Nephron (organoid): ENCODE measurements around the gene ZNF292.
"Not testable (repeated sequence)": the region's sequence is repeated elsewhere in the genome, so short reads cannot be mapped to it uniquely, and the experiment has no call there.

Source experiments
- H3K27ac Mint-ChIP-seq, 3 experiments: 2 replicates each; pipeline ENCODE4 v1.8.0; 2020; ENCODE audit warnings: mixed read lengths in 3 of 3, mild to moderate bottlenecking in 2 of 3, moderate library complexity in 1 of 3
- H3K27me3 Mint-ChIP-seq: 2 replicates; pipeline ENCODE4 v1.8.0; 2021; ENCODE audit warnings: low read depth, mild to moderate bottlenecking, moderate library complexity, mixed read lengths
- H3K36me3 Mint-ChIP-seq: 2 replicates; pipeline ENCODE4 v1.8.0; 2020; ENCODE audit warnings: low read depth, mixed read lengths
- H3K4me1 Mint-ChIP-seq: 2 replicates; pipeline ENCODE4 v1.8.0; 2020; ENCODE audit warnings: mixed read lengths
- H3K4me3 Mint-ChIP-seq, 3 experiments: 2 replicates each; pipeline ENCODE4 v1.8.0; 2020; ENCODE audit warnings: mild to moderate bottlenecking in 3 of 3, mixed read lengths in 3 of 3, moderate library complexity in 2 of 3
- H3K9me3 Mint-ChIP-seq: 2 replicates; pipeline ENCODE4 v1.8.0; 2020; ENCODE audit warnings: mixed read lengths
- CTCF ChIP-seq, 3 experiments: fragments of 200-600 bp; sonication (generic); IDR thresholded peaks; one replicate each; pipeline ENCODE4 v1.5.0; 2021; ENCODE audit warnings: antibody characterized with exemption in 3 of 3; ENCODE audit not compliant: unreplicated experiment in 3 of 3

ZNF292 gene

GRCh38 chr6:87293526-87293925 is 138.2 kb downstream of the ZNF292 start:
- TF ChIP-seq CTCF (IDR thresholded peaks at IDR 0.05; ENCODE audit: unreplicated experiment in 3 of 3) = no peak
- Mint-ChIP-seq H3K27me3 (no peaks in the 10 kb centered on the region), H3K9me3 (no peaks in the 10 kb centered on the region), H3K27ac (no peak overlapping the region), H3K4me3 (no peak overlapping the region), H3K36me3 (no peaks in the 10 kb centered on the region), H3K4me1 (no peaks in the 10 kb centered on the region)

GRCh38 chr6:87297119-87297518 is 141.8 kb downstream of the ZNF292 start:
- Mint-ChIP-seq H3K4me1 (no peaks in the 10 kb centered on the region), H3K27me3 (no peaks in the 10 kb centered on the region), H3K9me3 (peaks cover under 1% of the 10 kb centered on the region), H3K27ac (no peak overlapping the region), H3K4me3 (no peak overlapping the region), H3K36me3 (no peaks in the 10 kb centered on the region)
- no peak for TF ChIP-seq CTCF (IDR thresholded peaks at IDR 0.05; ENCODE audit: unreplicated experiment in 3 of 3)

GRCh38 chr6:87301277-87301676 is 145.9 kb downstream of the ZNF292 start:
- H3K27ac Mint-ChIP-seq, H3K27me3 Mint-ChIP-seq, H3K36me3 Mint-ChIP-seq, H3K4me1 Mint-ChIP-seq, H3K4me3 Mint-ChIP-seq: not testable (repeated sequence)
- peaks cover 19% of the 10 kb centered on the region for H3K9me3 Mint-ChIP-seq

GRCh38 chr6:87308970-87309369 is 153.6 kb downstream of the ZNF292 start:
- TF ChIP-seq CTCF (IDR thresholded peaks at IDR 0.05; ENCODE audit: unreplicated experiment in 3 of 3) = no peak
- Mint-ChIP-seq H3K4me3 (no peak overlapping the region), H3K27ac (no peak overlapping the region), H3K27me3 (peaks cover 5% of the 10 kb centered on the region), H3K4me1 (no peaks in the 10 kb centered on the region), H3K9me3 (peaks cover 8% of the 10 kb centered on the region), H3K36me3 (no peaks in the 10 kb centered on the region)

GRCh38 chr6:87312860-87313259 is 157.5 kb downstream of the ZNF292 start:
- no peaks in the 10 kb centered on the region for H3K9me3 Mint-ChIP-seq
- H3K36me3 Mint-ChIP-seq = no peaks in the 10 kb centered on the region
- H3K4me3 Mint-ChIP-seq = no peak overlapping the region
- TF ChIP-seq CTCF (IDR thresholded peaks at IDR 0.05; ENCODE audit: unreplicated experiment in 3 of 3) = no peak
- no peak overlapping the region for H3K27ac Mint-ChIP-seq
- H3K27me3 Mint-ChIP-seq = peaks cover 9% of the 10 kb centered on the region
- H3K4me1 Mint-ChIP-seq = no peaks in the 10 kb centered on the region
